Measurements from ENCODE around the gene CASZ1. TPM values are rescaled to one million over a fixed set of nuclear protein-coding genes. Genes with fewer than 3 reads are reported as not detected.

CASZ1 gene
- total RNA-seq, 1 experiment from 2014 or later: 3.9 TPM

GRCh38 chr1:10652626-10653025, 143.8 kb downstream of the CASZ1 start:
- no peaks in the 10 kb centered on the region for H3K79me2 ChIP-seq (ENCODE audit: insufficient read depth, low read length)
- no peak overlapping the region for H3K27ac ChIP-seq (ENCODE audit: insufficient read length, low read depth, low read length)
- no peak overlapping the region for H3K27ac Mint-ChIP-seq
- H4K5ac ChIP-seq (ENCODE audit: insufficient read length, low read depth, low read length): no peak overlapping the region
- H2AFZ ChIP-seq (ENCODE audit: low read length): no peak overlapping the region
- no peaks in the 10 kb centered on the region for H3K27me3 Mint-ChIP-seq (ENCODE audit: low read depth)
- WGBS (ENCODE audit: extremely low coverage, insufficient read length, low lambda C conversion rate): no CpG with 5 or more reads among the region's 12 CpGs
- H3K79me1 ChIP-seq (ENCODE audit: insufficient read depth, low read depth, low read length, poor library complexity, severe bottlenecking): no peaks in the 10 kb centered on the region
- H3K4me1 ChIP-seq (ENCODE audit: insufficient read depth, low read length): no peaks in the 10 kb centered on the region
- no peak overlapping the region for H3K4me2 ChIP-seq (ENCODE audit: insufficient read depth, insufficient read length, low read length)
- H3K4me1 Mint-ChIP-seq: peaks cover 5 to 26% of the 10 kb centered on the region in 2 experiments
- no peak overlapping the region for H3K56ac ChIP-seq (ENCODE audit: insufficient read length, low read depth, low read length)
- DNase-seq: no peak
- no peaks in the 10 kb centered on the region for H3K9me3 Mint-ChIP-seq
- H2BK12ac ChIP-seq (ENCODE audit: insufficient read length, low read depth, low read length): no peak overlapping the region
- no peaks in the 10 kb centered on the region for H3K9me3 ChIP-seq (ENCODE audit: control insufficient read depth, low read depth, low read length)
- H3K4ac ChIP-seq (ENCODE audit: low read depth, low read length): no peak overlapping the region
- H3K23ac ChIP-seq (ENCODE audit: insufficient read length, low read depth, low read length): no peak overlapping the region
- no peak overlapping the region for H2AK5ac ChIP-seq (ENCODE audit: insufficient read length, low read length)
- H2BK20ac ChIP-seq (ENCODE audit: low read depth, low read length, poor library complexity, severe bottlenecking): no peak overlapping the region
- peaks cover under 1% of the 10 kb centered on the region for H3K23me2 ChIP-seq (ENCODE audit: insufficient read length, low read depth, low read length, poor library complexity, severe bottlenecking)
- H2BK5ac ChIP-seq (ENCODE audit: insufficient read length, low read length): no peak overlapping the region
- TF ChIP-seq, protein P1, sequence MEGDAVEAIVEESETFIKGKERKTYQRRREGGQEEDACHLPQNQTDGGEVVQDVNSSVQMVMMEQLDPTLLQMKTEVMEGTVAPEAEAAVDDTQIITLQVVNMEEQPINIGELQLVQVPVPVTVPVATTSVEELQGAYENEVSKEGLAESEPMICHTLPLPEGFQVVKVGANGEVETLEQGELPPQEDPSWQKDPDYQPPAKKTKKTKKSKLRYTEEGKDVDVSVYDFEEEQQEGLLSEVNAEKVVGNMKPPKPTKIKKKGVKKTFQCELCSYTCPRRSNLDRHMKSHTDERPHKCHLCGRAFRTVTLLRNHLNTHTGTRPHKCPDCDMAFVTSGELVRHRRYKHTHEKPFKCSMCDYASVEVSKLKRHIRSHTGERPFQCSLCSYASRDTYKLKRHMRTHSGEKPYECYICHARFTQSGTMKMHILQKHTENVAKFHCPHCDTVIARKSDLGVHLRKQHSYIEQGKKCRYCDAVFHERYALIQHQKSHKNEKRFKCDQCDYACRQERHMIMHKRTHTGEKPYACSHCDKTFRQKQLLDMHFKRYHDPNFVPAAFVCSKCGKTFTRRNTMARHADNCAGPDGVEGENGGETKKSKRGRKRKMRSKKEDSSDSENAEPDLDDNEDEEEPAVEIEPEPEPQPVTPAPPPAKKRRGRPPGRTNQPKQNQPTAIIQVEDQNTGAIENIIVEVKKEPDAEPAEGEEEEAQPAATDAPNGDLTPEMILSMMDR (conservative IDR thresholded peaks at IDR 0.05): no peak
- H3K36me3 Mint-ChIP-seq (ENCODE audit: insufficient read depth in 1 of 3, low read depth in 3 of 3): peaks cover 0 to 4% (median 0%) of the 10 kb centered on the region in 3 experiments; a peak in 1 of 7 replicates
- no peak overlapping the region for H4K8ac ChIP-seq (replicated peaks; ENCODE audit: insufficient read length, low read depth, low read length)
- no peak overlapping the region for H3K9ac ChIP-seq (ENCODE audit: extremely low read depth, insufficient read length, low read length)
- H3K18ac ChIP-seq (ENCODE audit: insufficient read length, low read depth, low read length): no peak overlapping the region
- no peak overlapping the region for H4K91ac ChIP-seq (ENCODE audit: insufficient read length, low read depth, low read length)
- no peaks in the 10 kb centered on the region; the same call in 1 of the 2 replicates for H3K27me3 ChIP-seq (ENCODE audit: insufficient read depth, low read length)
- no peaks in the 10 kb centered on the region for H4K20me1 ChIP-seq (ENCODE audit: control insufficient read depth, insufficient read depth, insufficient read length)
- H2BK15ac ChIP-seq (ENCODE audit: low read depth, low read length): no peak overlapping the region
- no peak overlapping the region for H3K4me3 Mint-ChIP-seq
- H3K14ac ChIP-seq (ENCODE audit: insufficient read depth, low read length): no peak overlapping the region
- H3T11ph ChIP-seq (ENCODE audit: low read length): no peak overlapping the region
- no peak overlapping the region for H2BK120ac ChIP-seq (ENCODE audit: low read depth, low read length, poor library complexity, severe bottlenecking)

Measured in H9 (cell line).